ENCODE measurements around the gene CXCL8.

DNA sequence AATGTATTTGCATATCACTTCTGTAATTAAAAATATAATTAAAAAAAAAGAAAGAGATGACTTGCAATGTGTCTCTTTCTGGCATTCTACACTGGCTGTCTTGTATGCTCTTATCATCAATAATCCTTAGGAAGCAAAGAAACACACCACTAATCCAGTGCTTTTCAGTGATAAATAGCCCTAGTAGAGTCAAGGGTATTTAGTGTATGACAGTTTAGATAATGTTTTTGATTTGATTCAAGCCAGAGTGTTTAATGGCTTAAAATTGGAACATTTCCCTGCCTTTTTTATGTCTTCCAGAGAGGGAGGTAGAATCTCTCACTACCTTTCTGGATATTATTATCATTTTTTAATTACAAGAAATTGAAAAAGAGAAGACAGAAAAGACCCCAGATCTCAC lies 48.6 kb upstream of the CXCL8 start:
- TF ChIP-seq, protein P1, sequence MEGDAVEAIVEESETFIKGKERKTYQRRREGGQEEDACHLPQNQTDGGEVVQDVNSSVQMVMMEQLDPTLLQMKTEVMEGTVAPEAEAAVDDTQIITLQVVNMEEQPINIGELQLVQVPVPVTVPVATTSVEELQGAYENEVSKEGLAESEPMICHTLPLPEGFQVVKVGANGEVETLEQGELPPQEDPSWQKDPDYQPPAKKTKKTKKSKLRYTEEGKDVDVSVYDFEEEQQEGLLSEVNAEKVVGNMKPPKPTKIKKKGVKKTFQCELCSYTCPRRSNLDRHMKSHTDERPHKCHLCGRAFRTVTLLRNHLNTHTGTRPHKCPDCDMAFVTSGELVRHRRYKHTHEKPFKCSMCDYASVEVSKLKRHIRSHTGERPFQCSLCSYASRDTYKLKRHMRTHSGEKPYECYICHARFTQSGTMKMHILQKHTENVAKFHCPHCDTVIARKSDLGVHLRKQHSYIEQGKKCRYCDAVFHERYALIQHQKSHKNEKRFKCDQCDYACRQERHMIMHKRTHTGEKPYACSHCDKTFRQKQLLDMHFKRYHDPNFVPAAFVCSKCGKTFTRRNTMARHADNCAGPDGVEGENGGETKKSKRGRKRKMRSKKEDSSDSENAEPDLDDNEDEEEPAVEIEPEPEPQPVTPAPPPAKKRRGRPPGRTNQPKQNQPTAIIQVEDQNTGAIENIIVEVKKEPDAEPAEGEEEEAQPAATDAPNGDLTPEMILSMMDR (IDR thresholded peaks at IDR 0.05): no peak
- no peak for TF ChIP-seq POLR2A (IDR thresholded peaks at IDR 0.05)
